ENCODE results near the gene CXorf65.

The CXorf65 gene

DNA sequence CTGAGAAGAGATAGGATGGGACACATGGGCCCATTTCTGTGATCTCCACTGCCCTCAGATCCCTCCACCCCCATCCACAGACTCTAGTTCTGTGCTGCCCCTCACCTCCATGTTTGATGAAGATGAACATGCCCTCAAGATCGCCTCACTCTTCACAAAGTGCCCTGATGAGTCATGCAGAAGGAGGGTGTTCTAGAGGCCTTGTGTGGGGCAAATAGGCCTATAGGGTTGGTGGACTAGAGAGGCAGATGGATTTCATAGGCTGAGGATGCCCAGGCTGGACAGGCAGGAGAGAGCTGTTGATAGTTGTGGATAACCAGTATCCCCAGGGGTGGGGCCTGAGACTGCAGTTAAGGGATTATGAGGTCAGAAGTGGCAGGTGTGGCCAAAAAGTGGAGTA lies at the start of gene CXorf65:
Gene CXorf65, minus strand, starts transcription at position 314 of the 400 bp plus-strand sequence. Its CDS starts 184 bp downstream, at position 130.
- peak; percentile 23 for DNase-seq (ENCODE audit: low spot score)

DNA sequence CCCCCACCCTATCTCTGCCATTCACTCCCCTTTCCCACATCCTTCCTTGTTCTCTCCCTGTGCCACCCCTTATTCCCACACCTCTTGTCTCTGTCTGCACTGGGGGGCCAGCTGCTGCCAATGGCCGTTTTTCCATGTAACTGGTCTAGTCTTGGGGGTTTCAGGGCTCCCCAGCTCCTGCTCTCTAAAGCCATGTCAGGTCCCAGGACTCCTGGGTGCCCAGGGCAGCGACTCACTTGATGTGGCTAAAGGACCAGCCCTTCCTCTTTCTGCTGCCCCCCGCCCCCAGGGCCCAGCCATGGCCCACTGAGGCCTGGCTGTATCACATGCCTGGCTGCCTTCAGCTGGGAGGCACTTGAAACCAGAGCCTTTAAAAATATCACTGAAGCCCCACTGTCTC lies 48.1 kb upstream of the CXorf65 start:
- no peak for DNase-seq (ENCODE audit: low spot score)

GRCh38 chrX:71154196-71154595 lies 47.7 kb upstream of the CXorf65 start:
- no peak for DNase-seq (ENCODE audit: low spot score)

DNA sequence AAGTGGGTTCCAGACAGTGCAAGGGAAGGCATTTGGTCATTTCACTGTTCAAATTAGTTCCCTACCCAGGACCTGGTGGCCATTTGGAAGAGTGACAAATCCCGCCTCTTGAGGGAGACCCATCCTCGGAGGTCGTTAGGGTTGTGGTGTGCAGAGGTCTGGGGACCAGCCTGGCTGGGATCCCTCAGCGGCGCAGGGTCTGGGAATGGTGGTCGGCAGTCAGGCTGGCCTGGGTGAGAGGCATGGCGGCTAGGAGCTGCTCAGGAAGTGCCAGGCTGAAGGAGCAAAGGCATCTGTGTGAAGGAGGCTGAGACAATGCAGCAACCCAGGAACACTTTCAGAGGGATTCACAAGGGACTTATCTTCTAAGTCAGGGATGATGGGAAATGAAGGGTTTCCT lies 44.8 kb upstream of the CXorf65 start:
- DNase-seq (ENCODE audit: low spot score) = no peak

GRCh38 chrX:71148278-71148663 lies 41.7 kb upstream of the CXorf65 start:
- DNase-seq (ENCODE audit: low spot score) = no peak

DNA sequence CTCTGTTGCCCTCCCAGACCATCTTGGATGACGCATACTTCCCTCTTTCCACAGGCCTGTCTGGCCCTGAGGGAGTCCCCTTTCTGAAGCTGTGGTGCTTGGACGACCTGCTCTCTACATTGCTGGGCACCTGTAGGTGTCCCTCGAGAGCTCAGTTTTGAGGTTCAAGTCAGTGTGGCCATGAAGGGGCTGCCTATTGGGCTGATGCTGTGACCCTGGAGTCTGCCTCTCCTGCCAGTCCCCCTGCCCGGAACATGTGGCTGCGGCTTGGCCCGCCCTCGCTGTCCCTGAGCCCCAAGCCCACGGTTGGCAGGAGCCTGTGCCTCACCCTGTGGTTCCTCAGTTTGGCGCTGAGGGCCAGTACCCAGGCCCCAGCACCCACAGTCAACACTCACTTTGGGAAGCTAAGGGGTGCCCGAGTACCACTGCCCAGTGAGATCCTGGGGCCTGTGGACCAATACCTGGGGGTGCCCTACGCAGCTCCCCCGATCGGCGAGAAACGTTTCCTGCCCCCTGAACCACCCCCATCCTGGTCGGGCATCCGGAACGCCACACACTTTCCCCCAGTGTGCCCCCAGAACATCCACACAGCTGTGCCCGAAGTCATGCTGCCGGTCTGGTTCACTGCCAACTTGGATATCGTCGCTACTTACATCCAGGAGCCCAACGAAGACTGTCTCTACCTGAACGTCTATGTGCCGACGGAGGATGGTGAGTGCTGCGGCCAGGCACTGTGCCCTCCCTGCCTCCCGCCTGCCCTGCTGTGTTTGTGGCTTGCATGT lies 41.1 kb upstream of the CXorf65 start:
- no peak for DNase-seq (ENCODE audit: low spot score)

GRCh38 chrX:71144651-71145050 lies 38.1 kb upstream of the CXorf65 start, which contains the start of gene NLGN3:
Gene NLGN3, plus strand, starts transcription at chrX:71144841. Its CDS starts 2,909 bp downstream, at chrX:71147750.
- DNase-seq (ENCODE audit: low spot score) = no peak

DNA sequence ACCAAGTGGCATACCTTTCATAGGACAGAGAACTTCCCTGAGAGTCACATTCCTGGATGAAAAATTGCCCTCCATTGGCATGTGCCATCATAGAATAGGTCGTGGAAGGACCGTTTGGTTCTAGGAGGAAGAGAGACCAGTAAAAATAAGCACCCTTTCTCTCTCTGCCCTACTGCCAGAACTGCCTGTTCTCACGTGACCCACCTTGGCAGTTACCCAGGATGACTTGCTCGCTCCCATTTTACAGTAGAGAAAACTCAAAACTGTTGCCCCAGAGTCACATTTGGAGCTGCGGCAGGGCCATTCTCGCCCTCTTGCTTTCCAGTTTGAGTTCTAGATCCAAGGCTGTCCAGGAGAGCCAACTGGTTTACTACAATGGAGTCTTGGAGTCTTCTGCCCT lies 37.0 kb upstream of the CXorf65 start:
- DNase-seq (ENCODE audit: low spot score) = no peak

DNA sequence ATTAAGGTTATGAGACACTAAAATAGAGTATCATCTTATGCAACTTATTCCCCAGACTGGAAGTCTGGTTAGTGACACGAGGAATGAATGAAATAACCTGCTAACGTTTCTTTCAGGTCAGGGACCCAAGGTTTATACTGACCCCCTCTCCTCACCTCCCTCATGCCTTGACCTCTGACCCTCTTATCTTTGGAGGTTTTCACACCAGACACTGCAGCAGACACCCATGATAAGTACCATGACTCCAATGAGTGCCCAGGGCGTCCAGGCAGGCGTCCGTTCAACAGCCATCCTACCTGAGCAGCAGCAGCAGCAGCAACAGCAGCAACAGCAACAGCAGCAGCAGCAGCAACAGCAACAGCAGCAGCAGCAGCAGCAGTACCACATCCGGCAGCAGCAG lies 33.9 kb upstream of the CXorf65 start:
- DNase-seq (ENCODE audit: low spot score) = no peak

DNA sequence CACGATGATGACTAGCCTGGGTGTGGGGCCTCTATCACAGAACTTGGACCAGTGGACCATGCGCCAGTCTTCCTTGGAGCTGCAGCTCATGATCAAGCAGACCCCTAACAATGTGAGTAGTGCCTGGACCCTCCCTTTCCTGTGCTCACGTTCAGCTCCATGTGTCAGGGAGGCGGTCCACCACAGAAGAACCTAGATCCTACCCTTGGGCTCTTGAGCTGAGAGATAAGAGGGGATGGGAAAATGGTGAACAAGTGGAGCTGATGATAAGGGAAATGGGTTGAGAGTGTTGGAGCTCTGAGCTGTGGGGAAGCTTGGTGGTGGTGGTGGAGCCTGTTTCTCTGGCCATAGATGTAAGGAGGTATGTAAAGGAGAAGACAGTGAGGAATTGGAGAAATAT lies 25.0 kb upstream of the CXorf65 start:
- no peak for DNase-seq (ENCODE audit: low spot score)

DNA sequence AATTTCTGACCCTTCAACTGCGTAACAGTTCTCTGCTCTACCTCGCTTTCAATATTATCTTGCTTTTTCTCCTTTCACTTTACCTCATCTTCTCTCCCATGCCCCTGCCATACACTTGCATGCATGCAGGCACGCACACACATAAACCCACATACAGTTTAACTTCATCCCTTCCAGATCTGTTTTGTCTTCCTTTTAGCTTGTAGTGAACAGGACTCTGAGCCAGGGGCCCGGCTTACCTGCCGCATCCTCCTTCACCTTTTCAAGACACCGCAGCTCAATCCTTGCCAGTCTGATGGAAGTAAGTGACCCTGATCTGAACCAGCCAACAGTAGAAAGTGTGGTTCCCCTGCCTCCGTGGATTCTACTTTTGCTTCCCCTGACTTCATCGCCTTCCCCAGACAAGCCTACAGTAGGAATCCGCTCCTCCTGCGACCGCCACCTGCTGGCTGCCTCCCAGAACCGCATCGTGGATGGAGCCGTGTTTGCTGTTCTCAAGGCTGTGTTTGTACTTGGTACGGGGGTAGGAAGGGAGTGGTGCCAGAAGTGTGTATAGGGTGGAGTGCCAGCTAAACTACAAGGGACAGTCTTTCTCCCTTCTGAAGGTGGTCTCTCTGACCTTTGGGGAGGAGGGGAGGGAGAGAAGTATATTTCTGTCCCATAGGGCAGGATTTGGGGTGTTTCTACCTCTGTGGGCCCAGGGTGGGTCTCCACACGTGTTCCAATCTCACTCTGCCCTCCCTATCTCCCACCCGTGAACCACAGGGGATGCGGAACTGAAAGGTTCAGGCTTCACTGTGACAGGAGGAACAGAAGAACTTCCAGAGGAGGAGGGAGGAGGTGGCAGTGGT lies 22.6 kb upstream of the CXorf65 start:
- peak; percentile 74 for DNase-seq (ENCODE audit: low spot score)

DNA sequence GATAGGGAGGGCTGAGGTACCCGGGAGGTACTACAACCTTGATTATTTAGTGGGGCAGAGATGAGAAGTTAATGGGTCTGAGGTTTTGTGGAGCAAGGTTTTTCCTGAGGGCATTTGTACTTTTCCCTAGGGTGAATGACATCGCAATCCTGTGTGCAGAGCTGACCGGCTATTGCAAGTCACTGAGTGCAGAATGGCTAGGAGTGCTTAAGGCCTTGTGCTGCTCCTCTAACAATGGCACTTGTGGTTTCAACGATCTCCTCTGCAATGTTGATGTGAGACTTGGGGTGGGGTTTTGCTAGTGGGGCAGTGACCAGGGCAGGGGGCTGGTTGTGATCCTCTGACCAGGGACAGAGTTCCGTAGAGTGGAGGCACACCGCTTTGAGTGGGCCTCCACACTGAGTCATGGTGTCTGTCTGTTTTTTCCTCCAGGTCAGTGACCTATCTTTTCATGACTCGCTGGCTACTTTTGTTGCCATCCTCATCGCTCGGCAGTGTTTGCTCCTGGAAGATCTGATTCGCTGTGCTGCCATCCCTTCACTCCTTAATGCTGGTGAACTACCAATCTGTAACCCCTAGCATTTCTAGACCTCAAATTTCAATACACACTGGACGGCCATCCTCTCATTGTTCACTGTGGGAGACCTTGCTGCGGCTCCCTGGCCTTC lies 21.8 kb upstream of the CXorf65 start:
- no peak for DNase-seq (ENCODE audit: low spot score)

DNA sequence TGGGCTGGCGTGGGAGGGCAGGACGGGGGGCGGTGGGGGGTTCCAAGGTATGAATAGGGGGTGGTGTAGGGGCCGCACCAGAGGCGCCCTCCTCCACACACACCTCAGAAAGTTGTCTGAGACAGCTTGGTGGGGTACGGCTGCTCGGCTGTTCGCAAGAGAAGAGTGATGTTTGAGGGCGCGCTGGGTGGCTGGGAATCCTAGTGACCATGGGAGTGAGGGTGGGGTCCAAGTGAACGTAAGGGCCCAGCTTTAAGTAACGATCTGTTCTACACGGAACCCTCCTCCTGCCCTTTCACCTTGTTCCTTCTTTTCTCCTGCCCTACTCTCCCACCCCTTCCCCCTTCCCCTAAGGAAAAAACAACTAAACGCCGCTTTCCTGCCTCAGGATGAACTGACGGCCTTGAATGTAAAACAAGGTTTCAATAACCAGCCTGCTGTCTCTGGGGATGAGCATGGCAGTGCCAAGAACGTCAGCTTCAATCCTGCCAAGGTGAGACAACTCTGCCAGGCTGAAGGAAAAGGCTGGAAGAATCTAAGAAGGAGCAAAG lies 12.5 kb upstream of the CXorf65 start:
- DNase-seq (ENCODE audit: low spot score) = no peak

DNA sequence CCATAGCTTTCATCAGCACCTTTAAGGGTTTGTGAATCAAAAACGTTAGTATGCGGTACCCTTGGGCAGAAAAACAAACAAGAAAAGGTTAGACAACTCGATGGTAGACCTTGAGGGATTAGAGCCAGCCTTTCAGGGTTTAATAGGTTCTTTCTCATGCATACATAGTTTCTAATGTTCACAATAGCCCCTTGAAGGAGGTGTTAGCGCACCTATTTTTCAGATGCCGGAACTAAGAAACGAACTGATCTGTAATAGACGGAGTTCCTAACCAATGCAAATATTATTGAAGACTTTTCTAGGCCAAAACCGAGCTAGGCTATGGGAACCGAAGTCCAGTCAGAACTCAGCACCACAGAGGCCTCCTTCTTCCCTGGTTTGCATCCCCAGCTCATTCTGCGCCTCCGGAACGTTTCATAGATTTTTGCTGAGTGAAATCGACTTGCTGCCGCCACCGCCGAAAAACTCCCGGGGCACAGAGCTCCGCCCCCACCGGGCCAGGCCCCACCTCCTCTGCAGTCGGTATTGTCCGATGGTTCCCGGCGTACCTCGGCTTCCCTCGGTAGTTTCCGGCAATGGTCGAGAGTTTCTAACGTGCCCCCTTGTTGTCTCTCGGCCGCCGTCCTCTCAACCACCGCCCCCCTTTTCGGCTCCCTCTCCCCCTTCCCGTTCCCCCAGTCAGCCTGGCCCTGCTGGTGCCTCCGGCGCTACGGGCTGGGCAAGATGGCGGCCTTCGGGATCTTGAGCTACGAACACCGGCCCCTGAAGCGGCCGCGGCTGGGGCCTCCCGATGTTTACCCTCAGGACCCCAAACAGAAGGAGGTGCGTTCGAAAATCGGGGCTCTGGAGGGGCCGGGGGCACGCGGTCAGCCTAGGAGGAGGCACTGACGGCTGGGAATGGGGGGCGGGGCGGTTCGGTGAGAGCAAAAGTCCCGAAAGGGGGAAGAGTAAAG lies 11.8 kb upstream of the CXorf65 start, which contains the start of gene MED12:
Gene MED12, plus strand, starts transcription at position 565 of the 953 bp plus-strand sequence. Its CDS starts 159 bp downstream, at position 724.
- peak; percentile 76 for DNase-seq (ENCODE audit: low spot score)

GRCh38 chrX:71117358-71117757 lies 10.8 kb upstream of the CXorf65 start:
- DNase-seq (ENCODE audit: low spot score) = no peak

- DNase-seq (ENCODE audit: low spot score) = peak; percentile 40
Observed at GRCh38 chrX:71111921-71112431, 5.4 kb upstream of the CXorf65 start.

GRCh38 chrX:71111141-71111843 lies 4.8 kb upstream of the CXorf65 start, which contains the start of gene IL2RG:
Gene IL2RG, minus strand, starts transcription at chrX:71111577. Its CDS starts 38 bp downstream, at chrX:71111539.
- peak; percentile 89 for DNase-seq (ENCODE audit: low spot score)

- DNase-seq (ENCODE audit: low spot score) = no peak
Observed at GRCh38 chrX:71109051-71109450, 2.5 kb upstream of the CXorf65 start.

DNA sequence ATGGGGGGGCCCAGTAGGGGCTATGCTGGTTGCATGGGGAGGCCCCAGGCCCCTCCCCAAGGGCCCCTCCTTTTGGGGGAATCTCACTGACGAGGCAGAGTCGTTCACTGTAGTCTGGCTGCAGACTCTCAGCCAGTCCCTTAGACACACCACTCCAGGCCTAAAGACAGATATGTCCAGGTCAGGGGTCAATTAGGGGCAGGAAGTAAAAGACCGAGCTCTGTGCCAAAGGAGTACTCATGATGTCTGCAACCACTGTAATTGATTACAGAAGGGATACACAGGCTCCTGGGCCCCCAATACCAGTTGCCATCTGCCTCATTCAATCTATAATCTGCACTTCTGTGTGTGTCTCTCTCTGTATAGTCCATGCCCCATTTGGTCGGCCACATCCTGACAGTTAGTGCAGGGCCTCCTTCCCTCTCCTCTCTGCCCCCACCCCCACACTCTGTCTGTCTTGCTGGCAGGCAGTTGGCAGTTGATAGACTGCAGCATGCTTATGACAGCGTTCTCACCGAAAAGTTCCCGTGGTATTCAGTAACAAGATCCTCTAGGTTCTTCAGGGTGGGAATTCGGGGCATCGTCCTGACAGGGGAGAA lies 1.3 kb upstream of the CXorf65 start:
- DNase-seq (ENCODE audit: low spot score) = peak; percentile 52

Measured in CD4-positive, alpha-beta T cell treated with Interleukin-6 at 100 ng/mL for 8 hours (primary cell).